SK-N-SH treated with all-trans-retinoic acid at 6 μM for 48 hours (cell line): ENCODE data around the gene KRT7.

Experiments used
- PATZ1 ChIP-seq: fragments of 250-450 bp; sonication (Bioruptor Pico); IDR thresholded peaks from 2 replicates; pipeline ENCODE4 v1.8.0; 2020; ENCODE audit warnings: mild to moderate bottlenecking, moderate library complexity, borderline replicate concordance
- RARB ChIP-seq: fragments of 250-450 bp; sonication (Bioruptor Pico); IDR thresholded peaks from 2 replicates; pipeline ENCODE4 v1.8.0; 2021; ENCODE audit warnings: mild to moderate bottlenecking, moderate library complexity
- ZFP3 ChIP-seq: fragments of 250-450 bp; sonication (Bioruptor Pico); IDR thresholded peaks from 2 replicates; pipeline ENCODE4 v1.5.0; 2020; ENCODE audit warnings: mild to moderate bottlenecking, moderate library complexity
- TF ChIP-seq, protein P1 (sequence below): fragments of 250-450 bp; sonication (Bioruptor Pico); IDR thresholded peaks from 2 replicates; pipeline ENCODE4 v1.8.0; 2021; ENCODE audit warnings: low read depth, mild to moderate bottlenecking, moderate library complexity, borderline replicate concordance

- TF ChIP-seq PATZ1 (CRISPR knock-in tag) (no peak), RARB (no peak), ZFP3 (CRISPR knock-in tag) (no peak)
- TF ChIP-seq, protein P1, sequence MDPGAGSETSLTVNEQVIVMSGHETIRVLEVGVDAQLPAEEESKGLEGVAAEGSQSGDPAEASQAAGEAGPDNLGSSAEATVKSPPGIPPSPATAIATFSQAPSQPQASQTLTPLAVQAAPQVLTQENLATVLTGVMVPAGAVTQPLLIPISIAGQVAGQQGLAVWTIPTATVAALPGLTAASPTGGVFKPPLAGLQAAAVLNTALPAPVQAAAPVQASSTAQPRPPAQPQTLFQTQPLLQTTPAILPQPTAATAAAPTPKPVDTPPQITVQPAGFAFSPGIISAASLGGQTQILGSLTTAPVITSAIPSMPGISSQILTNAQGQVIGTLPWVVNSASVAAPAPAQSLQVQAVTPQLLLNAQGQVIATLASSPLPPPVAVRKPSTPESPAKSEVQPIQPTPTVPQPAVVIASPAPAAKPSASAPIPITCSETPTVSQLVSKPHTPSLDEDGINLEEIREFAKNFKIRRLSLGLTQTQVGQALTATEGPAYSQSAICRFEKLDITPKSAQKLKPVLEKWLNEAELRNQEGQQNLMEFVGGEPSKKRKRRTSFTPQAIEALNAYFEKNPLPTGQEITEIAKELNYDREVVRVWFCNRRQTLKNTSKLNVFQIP (CRISPR knock-in tag): no peak
Measured at GRCh38 chr12:52251367-52252051, 18.5 kb downstream of the KRT7 start.
